Cardiac fibroblast (primary cell): ENCODE data around the gene RTCA.
A peak's percentile ranks its signal among the peaks of the same experiment; 100 is the strongest.

Experiments used
- DNase-seq, 2 donors: peaks; one replicate each; pipeline versions ENCODE4 v3.0.0 to v3.0.0-alpha.2; 2010; ENCODE audit warnings: low read depth in 2 of 2
- H3K4me3 ChIP-seq, 2 donors: replicated peaks in 1 of 2; 1 replicate in 1 of 2; 2 replicates in 1 of 2; pipeline ENCODE4 v1.5.1; 2011; ENCODE audit warnings: low read depth in 2 of 2, low read length in 2 of 2, mild to moderate bottlenecking in 2 of 2, moderate library complexity in 1 of 2
- CTCF ChIP-seq: IDR thresholded peaks from one replicate; pipeline ENCODE4 v1.5.1; 2011; ENCODE audit warnings: low read depth, mild to moderate bottlenecking, low read length, inconsistent platforms

The RTCA gene

GRCh38 chr1:100240631-100241030 is 25.4 kb upstream of the RTCA start:
- no peak for DNase-seq
- no peak overlapping the region for H3K4me3 ChIP-seq
- no peak for TF ChIP-seq CTCF

GRCh38 chr1:100246738-100247137 is 19.3 kb upstream of the RTCA start:
- no peak overlapping the region for H3K4me3 ChIP-seq
- no peak for TF ChIP-seq CTCF
- no peak for DNase-seq

- H3K4me3 ChIP-seq = peak overlapping the region; percentile 89 to 98
- peak in 1 of 2 donors; percentile 3 for DNase-seq
- TF ChIP-seq CTCF = no peak
These were observed 16.9 kb upstream of the RTCA start for GRCh38 chr1:100249155-100249536.

- peak; percentile 94 to 95 for DNase-seq
- H3K4me3 ChIP-seq = peak within 1 kb of the TSS; percentile 89 to 98
- TF ChIP-seq CTCF = no peak
These were observed 16.3 kb upstream of the RTCA start, which contains the start of gene DBT for GRCh38 chr1:100249537-100250257. DBT (minus strand) TSS chr1:100249834; CDS start chr1:100249820, 14 bp downstream.

GRCh38 chr1:100250264-100250663 is 15.8 kb upstream of the RTCA start:
- DNase-seq = no peak
- no peak for TF ChIP-seq CTCF
- peak overlapping the region in 1 of 2 donors; percentile 98 for H3K4me3 ChIP-seq

DNA sequence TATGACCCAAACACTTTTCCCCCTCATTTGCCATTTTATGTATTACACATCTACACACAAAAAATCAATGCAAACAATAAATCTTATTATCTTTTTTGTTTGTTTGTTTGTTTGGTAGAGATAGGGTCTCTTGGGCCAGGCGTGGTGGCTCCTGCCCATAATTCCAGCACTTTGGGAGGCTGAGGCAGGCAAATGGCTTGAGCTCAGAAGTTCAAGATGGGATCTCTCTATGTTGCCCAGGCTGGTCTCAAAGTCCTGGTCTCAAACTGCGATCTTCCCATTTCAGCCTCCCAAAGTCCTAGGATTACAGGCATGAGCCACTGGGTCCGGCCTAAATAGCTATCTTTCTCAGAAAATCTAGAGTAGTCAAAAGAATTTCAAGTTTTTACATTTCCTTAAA is 15.2 kb upstream of the RTCA start:
- TF ChIP-seq CTCF = no peak
- no peak for DNase-seq
- H3K4me3 ChIP-seq = no peak overlapping the region

- H3K4me3 ChIP-seq = no peak overlapping the region
- TF ChIP-seq CTCF = no peak
- DNase-seq = no peak
These were observed 13.1 kb upstream of the RTCA start for GRCh38 chr1:100252901-100253300.
